Hepatocyte (in vitro differentiated cells): Measurements from ENCODE around the gene PFKM.

Experiments used
- EZH2 ChIP-seq: fragments of 200-600 bp; sonication (generic); IDR thresholded peaks from 2 replicates; pipeline ENCODE4 v1.6.1; 2016; ENCODE audit warnings: antibody characterized with exemption, mild to moderate bottlenecking, borderline replicate concordance
- EZH2phosphoT487 ChIP-seq: fragments of 200-600 bp; sonication (generic); IDR thresholded peaks from one replicate; pipeline ENCODE4 v1.6.1; 2018; ENCODE audit warnings: antibody characterized with exemption, mild to moderate bottlenecking, low read depth, moderate library complexity; ENCODE audit not compliant: unreplicated experiment, severe bottlenecking
- TF ChIP-seq, protein P1 (sequence below): fragments of 200-600 bp; sonication (generic); IDR thresholded peaks from 2 replicates; pipeline ENCODE4 v1.5.1; 2016; ENCODE audit warnings: antibody characterized with exemption, mild to moderate bottlenecking; ENCODE audit not compliant: poor library complexity

DNA sequence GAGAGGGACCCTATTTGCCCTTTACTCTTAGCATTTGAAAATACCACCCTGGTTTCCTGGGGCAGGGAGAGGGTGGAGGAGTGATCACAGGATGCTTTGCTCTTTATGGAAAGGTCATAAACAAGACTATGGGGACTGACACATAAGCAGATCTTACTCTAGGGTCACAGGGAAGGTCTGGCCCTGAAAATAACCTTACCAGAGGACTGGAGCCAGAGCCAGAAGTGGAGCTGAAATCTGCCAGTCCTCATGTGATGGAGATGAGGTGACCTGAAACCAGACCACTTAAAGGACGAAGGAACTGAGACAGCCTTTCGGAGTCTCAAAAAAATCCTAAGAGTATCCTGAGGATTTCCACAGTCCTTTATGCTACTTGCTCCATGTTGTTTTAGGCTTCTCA is 12.4 kb downstream of the PFKM start:
- TF ChIP-seq, protein P1, sequence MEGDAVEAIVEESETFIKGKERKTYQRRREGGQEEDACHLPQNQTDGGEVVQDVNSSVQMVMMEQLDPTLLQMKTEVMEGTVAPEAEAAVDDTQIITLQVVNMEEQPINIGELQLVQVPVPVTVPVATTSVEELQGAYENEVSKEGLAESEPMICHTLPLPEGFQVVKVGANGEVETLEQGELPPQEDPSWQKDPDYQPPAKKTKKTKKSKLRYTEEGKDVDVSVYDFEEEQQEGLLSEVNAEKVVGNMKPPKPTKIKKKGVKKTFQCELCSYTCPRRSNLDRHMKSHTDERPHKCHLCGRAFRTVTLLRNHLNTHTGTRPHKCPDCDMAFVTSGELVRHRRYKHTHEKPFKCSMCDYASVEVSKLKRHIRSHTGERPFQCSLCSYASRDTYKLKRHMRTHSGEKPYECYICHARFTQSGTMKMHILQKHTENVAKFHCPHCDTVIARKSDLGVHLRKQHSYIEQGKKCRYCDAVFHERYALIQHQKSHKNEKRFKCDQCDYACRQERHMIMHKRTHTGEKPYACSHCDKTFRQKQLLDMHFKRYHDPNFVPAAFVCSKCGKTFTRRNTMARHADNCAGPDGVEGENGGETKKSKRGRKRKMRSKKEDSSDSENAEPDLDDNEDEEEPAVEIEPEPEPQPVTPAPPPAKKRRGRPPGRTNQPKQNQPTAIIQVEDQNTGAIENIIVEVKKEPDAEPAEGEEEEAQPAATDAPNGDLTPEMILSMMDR, result no peak
- no peak for TF ChIP-seq EZH2phosphoT487
- no peak for TF ChIP-seq EZH2
